Measurements from ENCODE around the gene HNRNPL.
"Not testable (repeated sequence)": the region's sequence is repeated elsewhere in the genome, so short reads cannot be mapped to it uniquely, and the experiment has no call there.

Gene HNRNPL

DNA sequence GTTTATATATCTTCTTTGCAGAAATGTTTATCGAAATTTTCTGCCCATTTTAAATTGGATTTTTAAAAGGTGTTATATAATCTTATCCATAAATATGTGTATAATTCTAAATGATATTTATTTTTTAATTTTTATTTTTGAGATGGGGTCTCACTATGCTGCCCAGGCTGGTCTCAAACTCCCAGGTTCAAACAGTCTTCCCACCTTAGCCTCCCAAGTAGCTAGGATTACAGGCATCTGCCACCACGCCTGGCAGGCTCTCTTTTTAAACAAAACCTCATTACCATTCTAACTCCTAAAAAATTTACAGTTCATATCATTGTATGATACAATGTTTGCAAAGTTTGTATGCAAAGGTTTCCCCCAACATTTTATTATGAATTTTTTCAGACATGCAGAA lies 53.6 kb downstream of the HNRNPL start:
- no peak for DNase-seq

GRCh38 chr19:38795549-38795948 lies 54.2 kb downstream of the HNRNPL start:
- no peak for DNase-seq

- DNase-seq, result no peak
Measured at GRCh38 chr19:38793671-38794070, 56.1 kb downstream of the HNRNPL start.

DNA sequence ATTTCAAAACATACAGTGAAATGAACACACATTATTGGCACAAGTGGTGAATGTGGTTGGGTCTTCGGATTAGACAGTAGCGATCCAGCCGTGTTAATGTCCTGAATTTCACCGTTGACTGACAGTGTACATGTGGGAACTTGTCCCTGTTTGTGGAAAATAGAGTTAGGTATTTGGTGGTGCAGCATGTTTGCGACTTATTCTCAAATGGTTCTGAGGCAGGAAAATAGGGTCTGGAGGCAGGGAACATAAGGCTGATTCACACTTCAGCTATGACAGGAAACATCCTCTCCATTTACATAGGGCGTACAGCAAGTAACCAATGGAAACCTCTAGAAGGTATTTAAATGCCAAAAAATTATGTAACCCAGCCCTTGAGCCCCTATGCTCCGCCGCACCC lies 56.6 kb downstream of the HNRNPL start:
- DNase-seq, result no peak

- no peak for DNase-seq
Measured at GRCh38 chr19:38792250-38793111, 57.3 kb downstream of the HNRNPL start.

DNA sequence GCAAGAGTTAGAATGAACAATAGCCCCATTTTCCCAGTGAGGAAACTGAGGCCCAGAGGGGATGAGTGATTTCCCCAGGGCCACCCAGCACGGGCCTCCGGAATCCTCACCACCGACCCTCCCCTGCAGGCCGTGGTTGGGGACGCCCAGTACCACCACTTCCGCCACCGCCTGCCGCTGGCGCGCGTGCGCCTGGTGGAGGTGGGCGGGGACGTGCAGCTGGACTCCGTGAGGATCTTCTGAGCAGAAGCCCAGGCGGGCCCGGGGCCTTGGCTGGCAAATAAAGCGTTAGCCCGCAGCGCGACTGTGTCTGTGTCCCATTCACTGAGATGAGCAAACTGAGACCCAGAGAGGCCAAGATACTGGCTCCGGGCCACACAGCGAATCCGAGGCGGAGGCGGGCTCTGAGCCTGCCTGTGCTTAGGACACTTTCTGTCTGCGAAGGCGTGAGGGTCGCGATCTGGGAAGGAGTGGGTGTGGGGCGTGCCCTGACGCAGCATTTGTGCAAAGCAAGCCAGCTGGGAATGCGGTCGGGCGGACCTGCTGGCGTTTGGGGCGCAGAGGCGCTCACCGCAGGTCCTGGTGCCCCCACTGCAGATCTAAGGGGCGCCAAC lies 58.2 kb downstream of the HNRNPL start:
- not testable (repeated sequence) for DNase-seq

- DNase-seq, result not testable (repeated sequence)
Measured at GRCh38 chr19:38790507-38791403, 59.0 kb downstream of the HNRNPL start.

DNA sequence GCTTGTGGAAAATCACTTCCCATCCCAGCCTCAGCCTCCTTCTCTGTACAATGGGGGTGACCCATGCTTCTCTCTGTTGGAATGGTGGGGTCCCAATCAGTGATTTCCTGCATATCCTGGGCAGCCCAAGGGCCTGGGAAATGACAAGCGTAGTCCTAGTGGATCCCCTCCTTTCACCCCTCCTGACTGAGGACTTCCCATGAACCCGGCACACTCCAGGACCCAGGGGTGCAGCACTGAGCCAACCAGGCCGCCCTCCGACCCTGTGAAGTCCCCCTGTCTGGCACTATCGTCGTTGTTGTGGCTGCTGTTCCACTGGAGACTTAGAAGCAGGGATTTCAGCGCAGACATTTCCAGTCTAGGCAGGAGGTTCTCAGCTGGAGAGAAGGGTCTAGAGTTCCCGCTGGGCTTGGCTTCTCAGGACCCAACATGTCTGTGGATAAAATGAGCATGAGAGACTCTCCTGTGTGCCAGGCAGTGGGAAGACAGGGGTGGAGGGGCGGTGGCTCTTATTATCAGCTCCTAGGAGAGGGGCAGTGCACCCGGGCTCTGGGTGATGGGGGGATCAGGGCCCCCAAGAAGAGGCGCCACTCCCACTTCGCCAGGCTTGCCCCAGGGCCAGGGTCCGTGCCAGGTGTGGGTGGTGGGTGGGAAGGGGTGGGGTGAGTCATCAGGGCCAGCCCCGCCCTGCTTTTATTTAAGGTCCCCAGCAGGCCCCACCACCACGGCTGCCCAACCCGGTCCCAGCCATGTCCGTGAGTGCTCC lies 61.1 kb downstream of the HNRNPL start, which contains the start of gene LGALS7B:
LGALS7B (plus strand) TSS at position 723 of the 766 bp plus-strand sequence; CDS start at position 750, 27 bp downstream.
- DNase-seq, result no peak

DNA sequence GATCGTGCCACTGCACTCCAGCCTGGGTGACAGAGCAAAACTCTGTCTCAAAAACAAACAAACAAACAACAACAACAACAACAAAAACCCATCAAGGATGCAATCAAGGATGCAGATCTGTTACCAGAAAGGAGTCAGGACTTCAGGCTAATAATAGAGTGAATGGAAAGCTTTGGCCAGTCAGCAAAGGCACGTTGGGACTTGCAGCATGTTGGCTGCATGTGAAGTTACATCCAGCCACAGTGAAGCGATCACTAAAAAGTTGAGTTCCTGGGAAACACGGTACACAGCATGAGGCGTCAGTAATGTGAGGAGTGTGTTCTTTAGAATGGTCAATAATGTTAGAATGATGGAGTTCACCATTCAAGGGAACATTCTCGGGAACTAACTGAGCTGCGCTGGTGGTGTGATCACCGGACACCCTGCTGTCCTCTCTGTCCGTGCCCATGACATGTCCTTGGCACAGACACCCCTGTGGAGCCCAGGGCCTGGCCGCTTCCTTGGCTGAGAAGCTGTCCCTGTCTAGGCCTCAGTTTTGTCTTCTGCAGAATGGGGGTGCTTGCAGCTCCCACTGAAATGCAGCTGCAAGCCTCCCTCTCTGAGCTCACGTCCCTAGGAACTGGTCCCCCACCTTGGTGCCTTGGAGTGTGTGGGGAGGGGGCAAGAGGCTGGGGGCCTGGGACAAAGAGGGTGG lies 63.1 kb downstream of the HNRNPL start:
- DNase-seq, result no peak

All from cortex of kidney (tissue), 1 donor.